ENCODE measurements around the gene SPSB2.
A peak's percentile ranks its signal among the peaks of the same experiment; 100 is the strongest.

Gene SPSB2

DNA sequence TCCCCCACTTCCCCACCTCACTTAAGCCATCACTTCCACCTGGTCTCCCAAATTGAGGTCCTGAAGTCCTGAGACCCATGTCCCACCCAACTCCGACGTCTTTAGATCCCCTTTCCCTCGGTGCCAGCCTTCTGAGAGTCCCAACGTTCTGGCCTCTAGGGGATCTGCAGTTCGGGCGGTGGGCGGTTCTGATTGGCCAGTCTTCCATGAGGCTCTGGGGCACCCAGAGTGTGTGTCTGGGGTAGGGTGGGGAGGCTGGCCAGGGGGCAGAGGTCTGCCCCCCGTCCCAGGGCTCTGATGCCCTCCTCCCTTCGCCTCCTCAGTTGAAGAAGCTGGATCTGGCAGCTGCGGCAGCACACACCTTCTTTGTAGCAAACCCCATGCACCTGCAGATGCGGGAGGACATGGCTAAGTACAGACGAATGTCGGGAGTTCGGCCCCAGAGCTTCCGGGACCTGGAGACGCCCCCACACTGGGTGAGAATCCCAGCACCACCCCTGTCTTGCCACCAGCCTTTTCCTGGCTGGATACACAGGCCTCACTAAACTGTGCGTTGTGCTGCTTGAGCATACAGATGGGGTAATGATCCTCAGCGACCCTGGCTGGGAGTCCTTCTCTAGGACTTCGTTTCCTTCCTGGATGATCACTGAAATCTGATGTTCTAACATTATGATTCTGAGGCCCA, 43.4 kb downstream of the SPSB2 start:
- H3K27ac ChIP-seq (ENCODE audit: low read depth, low read length) = no peak overlapping the region
- H3K4me2 ChIP-seq (ENCODE audit: low read length) = peak overlapping the region; percentile 92
- no peaks in the 10 kb centered on the region for H4K20me1 ChIP-seq (ENCODE audit: control insufficient read depth, insufficient read depth, low read depth, low read length)
- peak overlapping the region; percentile 68 for H3K4me3 ChIP-seq (ENCODE audit: low read length)
- H3K79me2 ChIP-seq (ENCODE audit: control insufficient read depth, low read length) = no peaks in the 10 kb centered on the region
- peaks cover 82% of the 10 kb centered on the region for H3K27me3 ChIP-seq (ENCODE audit: control insufficient read depth, low read length)
- H3K4me1 ChIP-seq (ENCODE audit: control insufficient read depth, low read length) = peaks cover 21% of the 10 kb centered on the region
- H3K9me3 ChIP-seq (ENCODE audit: control insufficient read depth, insufficient read depth, low read length) = no peaks in the 10 kb centered on the region
- no peaks in the 10 kb centered on the region for H3F3A ChIP-seq (ENCODE audit: control insufficient read depth, insufficient read depth)
- no peaks in the 10 kb centered on the region for H3K36me3 ChIP-seq (ENCODE audit: control insufficient read depth, low read length)
- H3K9me2 ChIP-seq (replicated peaks; ENCODE audit: control insufficient read depth, low read length) = no peaks in the 10 kb centered on the region
- TF ChIP-seq, protein P1, sequence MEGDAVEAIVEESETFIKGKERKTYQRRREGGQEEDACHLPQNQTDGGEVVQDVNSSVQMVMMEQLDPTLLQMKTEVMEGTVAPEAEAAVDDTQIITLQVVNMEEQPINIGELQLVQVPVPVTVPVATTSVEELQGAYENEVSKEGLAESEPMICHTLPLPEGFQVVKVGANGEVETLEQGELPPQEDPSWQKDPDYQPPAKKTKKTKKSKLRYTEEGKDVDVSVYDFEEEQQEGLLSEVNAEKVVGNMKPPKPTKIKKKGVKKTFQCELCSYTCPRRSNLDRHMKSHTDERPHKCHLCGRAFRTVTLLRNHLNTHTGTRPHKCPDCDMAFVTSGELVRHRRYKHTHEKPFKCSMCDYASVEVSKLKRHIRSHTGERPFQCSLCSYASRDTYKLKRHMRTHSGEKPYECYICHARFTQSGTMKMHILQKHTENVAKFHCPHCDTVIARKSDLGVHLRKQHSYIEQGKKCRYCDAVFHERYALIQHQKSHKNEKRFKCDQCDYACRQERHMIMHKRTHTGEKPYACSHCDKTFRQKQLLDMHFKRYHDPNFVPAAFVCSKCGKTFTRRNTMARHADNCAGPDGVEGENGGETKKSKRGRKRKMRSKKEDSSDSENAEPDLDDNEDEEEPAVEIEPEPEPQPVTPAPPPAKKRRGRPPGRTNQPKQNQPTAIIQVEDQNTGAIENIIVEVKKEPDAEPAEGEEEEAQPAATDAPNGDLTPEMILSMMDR (IDR thresholded peaks at IDR 0.05; ENCODE audit: low read depth, low read length, poor library complexity, severe bottlenecking) = no peak

DNA sequence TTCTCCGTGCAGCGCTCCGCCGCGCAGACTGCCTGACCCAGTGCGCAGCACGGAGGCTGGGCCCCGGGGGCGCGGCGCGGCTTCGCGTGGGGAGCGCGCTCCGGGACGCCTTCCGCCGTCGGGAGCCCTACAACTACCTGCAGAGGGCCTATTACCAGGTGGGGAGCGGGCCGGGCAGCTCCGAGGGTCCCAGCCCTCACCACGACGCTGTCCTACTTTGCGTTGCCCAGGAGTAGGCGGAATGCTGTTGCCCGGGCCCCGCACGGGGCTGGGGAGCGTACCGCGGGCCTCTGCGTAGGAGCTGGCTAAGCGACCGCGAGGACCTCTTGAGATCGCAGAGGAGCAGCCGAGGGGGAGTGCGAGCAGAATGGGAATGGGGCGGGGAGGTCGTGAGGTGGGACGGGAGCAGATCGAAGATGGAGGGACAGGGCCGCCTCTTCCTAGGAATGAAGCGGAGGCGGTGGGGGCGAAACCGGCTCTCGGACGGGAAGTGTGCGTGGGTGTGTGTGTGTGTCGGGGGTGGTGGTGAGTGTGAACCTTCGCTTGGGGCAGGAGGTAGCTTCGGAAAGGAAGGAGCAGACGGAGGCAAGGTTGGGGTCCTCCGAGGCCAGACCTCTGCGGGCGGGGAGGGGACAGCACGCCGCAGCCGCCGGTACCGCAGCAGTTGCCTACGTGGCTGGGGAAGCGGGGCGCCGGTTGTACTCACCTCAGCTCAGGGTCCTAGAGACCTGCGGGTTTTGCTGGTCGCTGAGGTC, 44.1 kb downstream of the SPSB2 start:
- Histone ChIP-seq H3K27me3 (ENCODE audit: control insufficient read depth, low read length) (peaks cover 84% of the 10 kb centered on the region), H3K4me1 (ENCODE audit: control insufficient read depth, low read length) (peaks cover 21% of the 10 kb centered on the region), H3K79me2 (ENCODE audit: control insufficient read depth, low read length) (no peaks in the 10 kb centered on the region), H3K9me3 (ENCODE audit: control insufficient read depth, insufficient read depth, low read length) (no peaks in the 10 kb centered on the region), H3K27ac (ENCODE audit: low read depth, low read length) (no peak overlapping the region), H3F3A (ENCODE audit: control insufficient read depth, insufficient read depth) (no peaks in the 10 kb centered on the region), H3K4me3 (ENCODE audit: low read length) (peak overlapping the region; percentile 68), H3K36me3 (ENCODE audit: control insufficient read depth, low read length) (no peaks in the 10 kb centered on the region), H4K20me1 (ENCODE audit: control insufficient read depth, insufficient read depth, low read depth, low read length) (no peaks in the 10 kb centered on the region), H3K4me2 (ENCODE audit: low read length) (peak overlapping the region; percentile 92), H3K9me2 (replicated peaks; ENCODE audit: control insufficient read depth, low read length) (no peaks in the 10 kb centered on the region)
- TF ChIP-seq EZH2phosphoT487 (IDR thresholded peaks at IDR 0.05; ENCODE audit: borderline replicate concordance, low read length) = peak; percentile 98; the same call in 1 of the 2 replicates
- TF ChIP-seq, protein P1 (IDR thresholded peaks at IDR 0.05; ENCODE audit: low read depth, low read length, poor library complexity, severe bottlenecking) = no peak

DNA sequence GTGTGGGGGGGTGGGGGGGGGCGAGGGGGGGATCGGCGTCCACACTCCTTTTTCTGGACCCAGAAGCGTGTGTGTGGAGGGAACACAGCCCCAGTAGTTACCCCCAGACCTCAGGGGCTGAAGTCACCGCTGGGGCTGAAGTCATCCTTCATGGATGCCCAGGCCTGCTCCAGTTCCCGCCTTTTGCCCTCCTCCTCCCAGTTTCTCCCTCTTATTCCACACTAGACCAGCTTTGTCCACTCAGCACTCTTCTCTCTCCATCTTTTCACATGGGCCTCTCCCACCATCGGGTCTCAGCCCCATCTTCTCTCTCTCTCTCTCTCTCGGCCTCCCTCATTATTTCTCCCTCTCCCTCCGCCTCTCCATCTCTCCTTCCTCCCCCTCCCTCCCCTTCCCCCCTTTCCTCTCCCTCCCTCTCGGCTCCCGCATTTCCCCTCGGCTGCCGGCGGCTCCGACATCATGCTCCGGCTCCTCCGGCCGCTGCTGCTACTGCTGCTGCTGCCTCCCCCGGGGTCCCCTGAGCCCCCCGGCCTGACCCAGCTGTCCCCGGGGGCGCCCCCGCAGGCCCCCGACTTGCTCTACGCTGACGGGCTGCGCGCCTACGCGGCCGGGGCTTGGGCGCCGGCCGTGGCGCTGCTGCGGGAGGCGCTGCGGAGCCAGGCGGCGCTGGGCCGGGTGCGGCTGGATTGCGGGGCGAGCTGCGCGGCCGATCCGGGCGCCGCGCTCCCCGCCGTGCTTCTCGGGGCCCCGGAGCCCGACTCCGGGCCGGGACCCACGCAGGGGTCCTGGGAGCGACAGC, 44.9 kb downstream of the SPSB2 start, which contains the start of gene P3H3:
Gene P3H3 (plus strand): TSS at position 426 of the 799 bp plus-strand sequence. CDS start 34 bp downstream, at position 460.
- TF ChIP-seq, protein P1 (IDR thresholded peaks at IDR 0.05; ENCODE audit: low read depth, low read length, poor library complexity, severe bottlenecking) = no peak
- peak; percentile 96 for TF ChIP-seq EZH2phosphoT487 (IDR thresholded peaks at IDR 0.05; ENCODE audit: borderline replicate concordance, low read length)
- peak within 1 kb of the TSS; percentile 92 for H3K4me2 ChIP-seq (ENCODE audit: low read length)

More for the DNA sequence above, 44.9 kb downstream of the SPSB2 start, which contains the start of gene P3H3:
- no peaks in the 10 kb centered on the region for H3F3A ChIP-seq (ENCODE audit: control insufficient read depth, insufficient read depth)
- H4K20me1 ChIP-seq (ENCODE audit: control insufficient read depth, insufficient read depth, low read depth, low read length) = no peaks in the 10 kb centered on the region
- peaks cover 21% of the 10 kb centered on the region for H3K4me1 ChIP-seq (ENCODE audit: control insufficient read depth, low read length)
- H3K4me3 ChIP-seq (ENCODE audit: low read length) = peak within 1 kb of the TSS; percentile 68
- H3K27me3 ChIP-seq (ENCODE audit: control insufficient read depth, low read length) = peaks cover 85% of the 10 kb centered on the region
- H3K9me2 ChIP-seq (replicated peaks; ENCODE audit: control insufficient read depth, low read length) = no peaks in the 10 kb centered on the region
- H3K27ac ChIP-seq (ENCODE audit: low read depth, low read length) = no peak within 1 kb of the TSS
- no peaks in the 10 kb centered on the region for H3K9me3 ChIP-seq (ENCODE audit: control insufficient read depth, insufficient read depth, low read length)
- H3K79me2 ChIP-seq (ENCODE audit: control insufficient read depth, low read length) = no peaks in the 10 kb centered on the region
- H3K36me3 ChIP-seq (ENCODE audit: control insufficient read depth, low read length) = no peaks in the 10 kb centered on the region
